ENCODE data around the gene RAB7A. TPM values are rescaled to one million over a fixed set of nuclear protein-coding genes. Genes with fewer than 3 reads are reported as not detected.

Gene RAB7A
- total and polyA plus RNA-seq, 2 of the 13 experiments (the other 11 are each of a cell fraction or from before 2014, with no cell fraction given), result 26.5 to 182 TPM

- no peak for TF ChIP-seq ZNF878 (CRISPR knock-in tag; IDR thresholded peaks at IDR 0.05)
- peak; percentile 81; the same call in 1 of the 2 replicates for TF ChIP-seq ZNF367 (CRISPR knock-in tag; IDR thresholded peaks at IDR 0.05; ENCODE audit: borderline replicate concordance)
- TF ChIP-seq ZNF550 (CRISPR knock-in tag; IDR thresholded peaks at IDR 0.05; ENCODE audit: borderline replicate concordance), result 0 out of 2 replicates have a peak, but pooled peaks have one; percentile 46
- no peak for TF ChIP-seq SETDB1 (CRISPR knock-in tag; IDR thresholded peaks at IDR 0.05; ENCODE audit: borderline replicate concordance)
- no peak for TF ChIP-seq CSRNP2 (CRISPR knock-in tag; conservative IDR thresholded peaks at IDR 0.05; ENCODE audit: low read depth)
- TF ChIP-seq ZNF572 (CRISPR knock-in tag; IDR thresholded peaks at IDR 0.05), result peak; percentile 28; the same call in 1 of the 2 replicates
- TF ChIP-seq ZNF788 (CRISPR knock-in tag; IDR thresholded peaks at IDR 0.05; ENCODE audit: borderline replicate concordance), result peak; percentile 64; the same call in 1 of the 2 replicates
- no peak for TF ChIP-seq ZSCAN30 (CRISPR knock-in tag; IDR thresholded peaks at IDR 0.05)
- TF ChIP-seq SNAPC5 (CRISPR knock-in tag; IDR thresholded peaks at IDR 0.05; ENCODE audit: borderline replicate concordance), result 0 out of 2 replicates have a peak, but pooled peaks have one; percentile 37
- peak; percentile 55; the same call in 1 of the 2 replicates for TF ChIP-seq KDM3A (CRISPR knock-in tag; IDR thresholded peaks at IDR 0.05; ENCODE audit: low read depth)
- TF ChIP-seq NR2C2 (CRISPR knock-in tag; IDR thresholded peaks at IDR 0.05; ENCODE audit: borderline replicate concordance), result peak; percentile 94
- TF ChIP-seq FOXO1 (CRISPR knock-in tag; IDR thresholded peaks at IDR 0.05), result 0 out of 2 replicates have a peak, but pooled peaks have one; percentile 8
- peak; percentile 19; the same call in 1 of the 2 replicates for TF ChIP-seq CCDC6 (CRISPR knock-in tag; IDR thresholded peaks at IDR 0.05)
- peak; percentile 89 for TF ChIP-seq ZBTB26 (CRISPR knock-in tag; IDR thresholded peaks at IDR 0.05; ENCODE audit: borderline replicate concordance)
- no peak for TF ChIP-seq JUN (CRISPR knock-in tag; IDR thresholded peaks at IDR 0.05)
- no peak for TF ChIP-seq ZNF354B (CRISPR knock-in tag; IDR thresholded peaks at IDR 0.05)
- no peak for TF ChIP-seq LCORL (IDR thresholded peaks at IDR 0.05)
- no peak; the same call in 1 of the 2 replicates for TF ChIP-seq LCORL (CRISPR knock-in tag; IDR thresholded peaks at IDR 0.05)
- peak; percentile 91; the same call in 1 of the 2 replicates for TF ChIP-seq FOXK1 (CRISPR knock-in tag; IDR thresholded peaks at IDR 0.05; ENCODE audit: borderline replicate concordance, low read depth)
- TF ChIP-seq ZNF414 (CRISPR knock-in tag; IDR thresholded peaks at IDR 0.05), result no peak
- TF ChIP-seq ZMYM2 (CRISPR knock-in tag; IDR thresholded peaks at IDR 0.05), result no peak
- TF ChIP-seq ZNF670 (CRISPR knock-in tag; IDR thresholded peaks at IDR 0.05; ENCODE audit: borderline replicate concordance), result 0 out of 2 replicates have a peak, but pooled peaks have one; percentile 65
- TF ChIP-seq ZNF362 (CRISPR knock-in tag; IDR thresholded peaks at IDR 0.05; ENCODE audit: borderline replicate concordance), result no peak; the same call in 1 of the 2 replicates
- peak; percentile 48; the same call in 1 of the 2 replicates for TF ChIP-seq ZNF225 (CRISPR knock-in tag; IDR thresholded peaks at IDR 0.05)
Observed at GRCh38 chr3:128726023-128727016, at the start of gene RAB7A (continued).
